ENCODE data around the gene KCNQ1.

Gene KCNQ1

GRCh38 chr11:2515401-2516275 lies 70.8 kb downstream of the KCNQ1 start:
- DNase-seq, result no peak

GRCh38 chr11:2516276-2517015 lies 71.6 kb downstream of the KCNQ1 start:
- DNase-seq, result no peak

DNA sequence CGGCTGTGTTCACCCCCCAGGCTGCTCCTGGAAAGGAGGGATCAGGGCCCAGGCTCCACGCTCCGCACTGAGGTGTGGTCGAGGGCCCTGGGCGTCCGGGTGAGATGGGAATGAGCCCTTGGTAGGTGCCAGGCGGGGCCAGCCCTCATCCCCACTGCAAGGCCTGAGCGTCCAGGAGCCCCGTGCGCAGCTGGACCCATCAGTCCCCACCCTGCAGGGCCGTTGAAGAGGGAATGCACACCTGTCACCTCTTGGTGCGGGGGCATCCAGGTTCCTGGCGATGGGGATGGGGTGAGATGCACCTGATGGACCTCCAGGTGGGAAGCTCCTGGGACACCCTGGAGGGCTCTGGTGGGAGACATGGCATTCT lies 72.2 kb downstream of the KCNQ1 start:
- no peak for DNase-seq

GRCh38 chr11:2517386-2518064 lies 72.7 kb downstream of the KCNQ1 start:
- DNase-seq, result no peak

DNA sequence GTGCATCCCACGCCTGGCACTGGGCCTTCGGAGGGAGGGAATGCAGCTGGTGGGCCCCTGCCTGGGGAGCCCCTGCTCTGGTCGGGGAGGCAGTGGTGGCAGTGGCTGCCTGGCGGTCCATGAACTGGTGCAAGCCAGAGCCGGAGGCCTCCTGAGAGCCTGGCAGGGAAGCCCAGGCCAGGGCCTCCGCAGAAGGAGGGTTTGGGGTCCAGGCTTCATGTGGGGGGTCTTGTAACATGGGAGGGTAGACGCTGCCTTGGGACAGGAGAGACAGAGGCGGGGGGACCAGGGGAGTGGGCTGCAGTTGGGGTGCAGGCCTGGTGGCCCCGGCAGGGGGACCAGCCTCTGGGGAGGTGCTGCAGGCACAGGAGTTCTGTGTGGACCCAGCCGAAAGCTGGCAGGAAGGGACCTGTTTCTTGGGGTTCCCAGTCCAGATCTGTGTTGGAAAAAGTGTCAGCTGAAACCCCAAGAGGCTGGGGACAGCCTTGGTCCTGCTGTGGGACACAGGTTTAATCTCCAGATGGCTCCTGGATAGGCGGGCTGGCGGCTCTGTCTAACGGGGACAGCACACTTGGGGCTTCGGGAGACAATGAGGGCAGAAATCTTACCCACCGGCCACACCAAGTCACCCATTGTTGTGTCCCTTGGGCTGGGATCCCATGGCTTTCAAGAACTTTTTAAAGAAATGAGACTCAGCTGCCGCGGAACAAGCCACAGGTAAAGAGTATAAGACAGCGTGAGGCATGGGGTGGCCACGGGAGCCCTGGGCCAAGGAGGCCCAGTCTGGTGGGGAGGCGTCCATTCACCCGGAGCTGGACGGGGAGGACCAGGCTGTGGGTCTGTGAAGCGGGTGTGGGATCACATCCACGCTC lies 73.5 kb downstream of the KCNQ1 start:
- DNase-seq, result no peak

GRCh38 chr11:2518983-2519340 lies 74.2 kb downstream of the KCNQ1 start:
- DNase-seq, result no peak

DNA sequence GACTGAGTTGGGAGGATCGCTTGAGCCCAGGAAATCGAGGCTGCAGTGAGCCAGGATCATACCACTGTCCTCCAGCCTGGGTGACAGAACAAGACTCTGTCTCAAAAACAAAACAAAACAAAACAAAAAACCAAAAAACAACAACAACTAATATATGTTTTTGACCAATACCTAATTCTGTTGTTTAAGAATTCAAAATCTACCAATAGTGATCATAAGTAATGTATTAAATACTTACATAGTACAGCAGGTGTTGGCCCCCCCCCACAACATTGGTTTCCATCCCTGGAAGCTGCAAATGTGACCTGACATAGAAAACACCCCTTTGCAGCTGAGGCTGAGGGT lies 74.7 kb downstream of the KCNQ1 start:
- no peak for DNase-seq

GRCh38 chr11:2519862-2520735 lies 75.3 kb downstream of the KCNQ1 start:
- no peak for DNase-seq

DNA sequence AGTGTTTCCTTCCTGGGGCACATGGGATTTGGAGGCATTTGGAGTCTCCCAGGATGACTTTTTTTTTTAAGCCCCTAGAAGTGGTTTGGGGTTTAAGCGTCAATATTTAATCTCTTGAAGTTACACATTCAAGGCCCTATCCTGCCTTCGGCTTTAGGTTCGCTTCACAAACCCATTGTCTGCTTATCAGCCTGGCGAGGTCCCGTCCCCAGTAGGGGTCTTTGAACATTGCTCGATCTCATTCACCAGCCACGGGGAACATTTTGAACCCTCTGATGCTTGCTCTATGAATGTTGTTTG lies 75.9 kb downstream of the KCNQ1 start:
- no peak for DNase-seq

DNA sequence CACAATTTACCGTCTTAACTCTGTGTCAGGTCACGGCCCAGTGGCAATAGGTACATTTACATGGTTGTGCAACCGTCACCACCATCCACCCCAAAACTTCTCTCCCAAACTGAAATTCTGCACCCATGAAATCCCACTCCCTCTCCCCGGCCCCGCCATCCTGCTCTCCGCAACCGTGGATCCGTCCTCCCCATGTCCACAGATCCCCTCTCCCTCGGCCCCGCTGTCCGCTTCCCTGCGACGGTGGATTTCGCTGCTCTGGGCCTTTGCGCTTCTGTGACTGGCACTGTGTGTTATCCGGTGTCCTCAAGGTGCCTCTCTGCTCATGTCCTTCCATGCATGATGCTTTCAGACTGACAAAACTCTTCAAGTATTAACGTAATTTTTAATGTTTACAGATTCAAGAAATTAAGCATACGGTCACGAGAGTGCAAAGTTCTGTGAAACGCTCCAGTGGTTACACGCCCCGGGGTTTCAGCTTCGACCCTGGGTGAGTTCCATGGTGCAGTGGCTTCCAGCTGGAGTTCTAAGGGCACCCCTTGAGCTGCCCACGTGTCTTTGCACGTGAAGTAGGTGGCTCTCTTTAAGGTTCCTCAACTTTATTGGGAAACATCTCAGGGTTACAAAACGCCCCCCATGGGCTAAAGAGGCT lies 76.4 kb downstream of the KCNQ1 start:
- DNase-seq, result no peak

- DNase-seq, result no peak
Measured at GRCh38 chr11:2521733-2522630, 77.2 kb downstream of the KCNQ1 start.

DNA sequence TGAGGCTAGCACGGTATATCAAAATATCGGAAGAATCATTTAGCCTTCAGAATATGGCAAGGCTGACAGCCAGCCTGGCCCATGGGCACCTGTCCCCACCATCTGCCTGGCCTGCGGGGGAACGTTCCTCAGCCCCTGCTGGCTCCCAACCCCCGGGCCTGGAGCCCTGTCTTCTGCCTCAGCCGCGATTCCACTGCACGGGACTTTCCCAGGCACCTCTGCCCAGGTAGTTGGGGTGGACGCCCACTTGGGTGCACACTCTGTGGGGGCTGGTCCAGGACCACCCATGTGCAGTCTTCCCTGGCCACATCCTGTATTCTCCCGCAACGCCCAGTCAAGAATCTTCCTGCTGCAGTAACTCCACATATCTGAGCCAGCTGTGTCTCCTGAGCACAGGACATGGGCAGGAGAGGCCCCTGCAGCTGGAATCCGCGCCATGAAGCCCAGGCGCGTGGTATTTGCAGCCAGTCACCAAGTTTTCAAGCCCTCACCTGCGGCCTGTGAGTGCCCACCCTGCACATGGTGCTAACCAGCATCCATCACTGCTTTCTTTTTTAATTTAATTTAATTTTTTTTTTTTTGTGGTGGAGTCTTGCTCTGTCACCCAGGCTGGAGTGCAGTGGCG lies 77.9 kb downstream of the KCNQ1 start:
- DNase-seq, result no peak

GRCh38 chr11:2523821-2524391 lies 79.1 kb downstream of the KCNQ1 start:
- DNase-seq, result no peak

GRCh38 chr11:2524446-2525165 lies 79.8 kb downstream of the KCNQ1 start:
- DNase-seq, result no peak

DNA sequence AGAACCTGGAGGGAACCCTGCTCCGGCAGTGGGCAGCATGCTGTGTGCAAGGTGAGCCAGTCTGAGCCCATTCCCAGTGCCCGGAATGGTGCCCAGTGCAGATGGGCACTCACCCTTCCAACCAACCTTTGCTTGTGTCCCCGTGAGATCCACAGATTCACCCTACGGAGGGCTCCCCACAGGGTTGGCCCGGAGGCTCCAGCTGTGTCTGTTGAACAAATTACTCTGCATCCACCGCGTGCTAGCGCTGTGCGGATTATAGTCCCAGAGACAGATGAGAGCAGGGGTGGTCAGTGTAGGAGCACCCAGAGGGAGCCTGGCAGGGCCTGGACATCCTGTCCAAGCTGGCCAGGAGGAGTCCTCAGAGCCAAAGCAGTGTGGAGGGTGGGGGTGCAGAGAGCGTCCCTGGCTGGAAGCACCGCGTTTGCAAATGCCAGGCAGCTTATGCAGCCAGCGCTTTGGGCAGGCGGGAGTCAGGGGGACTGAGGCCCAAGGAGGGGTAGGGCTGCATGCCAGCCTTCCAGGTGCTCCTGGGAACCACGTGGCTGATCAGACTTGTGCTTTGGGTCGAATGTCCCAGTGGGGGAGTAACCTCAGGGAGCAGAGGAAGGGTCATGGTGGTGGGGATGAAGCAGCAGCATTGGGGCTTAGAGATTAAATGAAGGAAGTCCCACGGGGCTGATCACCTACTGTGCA lies 80.5 kb downstream of the KCNQ1 start:
- DNase-seq, result no peak

- no peak for DNase-seq
Measured at GRCh38 chr11:2525941-2526807, 81.4 kb downstream of the KCNQ1 start.

GRCh38 chr11:2526808-2527381 lies 82.1 kb downstream of the KCNQ1 start:
- peak; percentile 4 for DNase-seq
